Dermis microvascular lymphatic vessel endothelial cell (primary cell): ENCODE data around the gene LGR4. TPM values are rescaled to one million over a fixed set of nuclear protein-coding genes. Genes with fewer than 3 reads are reported as not detected.
"Not testable (repeated sequence)": the region's sequence is repeated elsewhere in the genome, so short reads cannot be mapped to it uniquely, and the experiment has no call there.

Source experiments
- DNase-seq, 2 donors: peaks; one replicate each; pipeline versions ENCODE4 v3.0.0 to v3.0.0-alpha.2; 2010; ENCODE audit warnings: low read depth in 2 of 2
- total RNA-seq: library from RNA; depleted of rRNA; stranded (reverse); fragments of >200 nt; gene quantifications from 2 replicates; pipeline ENCODE4 v1.2.1, GENCODE V29; 2014

LGR4 gene
- total RNA-seq, 1 donor from 2014 or later = 1.2 TPM

DNA sequence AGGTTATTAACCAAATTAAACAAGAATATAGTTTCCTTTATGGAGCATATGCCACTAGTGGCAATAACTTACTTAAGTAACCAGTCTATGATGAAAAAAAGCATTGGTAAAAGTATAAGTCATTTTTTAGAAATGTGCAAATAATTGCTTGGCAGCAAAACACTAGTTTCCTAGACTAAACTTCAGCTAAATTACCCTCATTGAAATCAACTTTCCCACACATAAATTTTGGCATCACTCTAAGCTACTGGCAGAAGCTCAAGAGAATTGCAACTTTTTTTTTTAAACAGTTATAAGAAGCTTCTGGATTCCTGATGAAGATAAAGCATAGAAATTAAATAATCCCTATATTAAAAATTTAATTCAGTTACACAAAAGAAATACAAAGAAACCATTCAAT is 122.1 kb downstream of the LGR4 start:
- peak; percentile 12 to 29 for DNase-seq

DNA sequence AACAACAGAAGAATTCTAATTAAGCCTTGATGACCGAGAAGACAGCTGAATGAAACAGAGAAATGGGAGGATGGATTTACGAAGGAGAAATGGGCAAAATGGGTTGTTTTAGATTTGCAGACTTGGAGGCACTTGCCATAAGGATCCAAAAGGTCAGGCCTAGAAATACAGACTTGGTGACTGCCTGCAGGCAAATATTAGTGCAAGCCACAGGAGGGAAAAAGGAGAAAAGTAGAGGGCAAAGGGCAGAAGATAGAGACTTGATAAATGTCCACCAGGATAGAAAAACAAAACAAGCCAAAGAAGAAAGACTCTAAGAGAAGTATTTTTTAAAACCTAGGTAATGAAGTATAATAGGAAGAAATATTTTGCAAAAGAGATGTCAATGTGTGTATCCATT is 122.7 kb downstream of the LGR4 start:
- no peak for DNase-seq

DNA sequence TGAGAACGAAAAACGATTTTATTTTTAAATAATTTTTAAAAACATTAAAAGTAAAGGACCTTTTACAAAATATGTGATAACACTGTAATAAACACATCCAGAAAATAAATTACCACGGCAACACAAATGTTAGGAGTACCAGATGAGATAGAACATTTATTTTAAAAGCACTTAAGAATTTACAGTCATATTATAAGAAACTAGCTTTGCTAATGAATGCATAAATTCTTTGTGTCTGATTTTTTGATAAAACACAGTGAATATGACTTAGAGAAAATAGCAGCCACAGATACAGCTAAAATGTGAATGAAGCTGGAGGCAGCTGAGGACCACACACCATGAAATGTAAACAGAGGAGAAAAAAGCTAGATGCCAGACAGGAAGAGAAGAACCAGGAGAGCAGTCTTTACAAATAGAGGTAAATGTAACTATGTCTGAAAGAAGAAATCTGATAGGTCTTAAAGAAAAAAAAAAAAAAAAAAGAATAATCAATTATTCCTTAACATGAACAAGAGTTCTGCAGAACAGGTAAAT is 124.2 kb downstream of the LGR4 start:
- DNase-seq = no peak

DNA sequence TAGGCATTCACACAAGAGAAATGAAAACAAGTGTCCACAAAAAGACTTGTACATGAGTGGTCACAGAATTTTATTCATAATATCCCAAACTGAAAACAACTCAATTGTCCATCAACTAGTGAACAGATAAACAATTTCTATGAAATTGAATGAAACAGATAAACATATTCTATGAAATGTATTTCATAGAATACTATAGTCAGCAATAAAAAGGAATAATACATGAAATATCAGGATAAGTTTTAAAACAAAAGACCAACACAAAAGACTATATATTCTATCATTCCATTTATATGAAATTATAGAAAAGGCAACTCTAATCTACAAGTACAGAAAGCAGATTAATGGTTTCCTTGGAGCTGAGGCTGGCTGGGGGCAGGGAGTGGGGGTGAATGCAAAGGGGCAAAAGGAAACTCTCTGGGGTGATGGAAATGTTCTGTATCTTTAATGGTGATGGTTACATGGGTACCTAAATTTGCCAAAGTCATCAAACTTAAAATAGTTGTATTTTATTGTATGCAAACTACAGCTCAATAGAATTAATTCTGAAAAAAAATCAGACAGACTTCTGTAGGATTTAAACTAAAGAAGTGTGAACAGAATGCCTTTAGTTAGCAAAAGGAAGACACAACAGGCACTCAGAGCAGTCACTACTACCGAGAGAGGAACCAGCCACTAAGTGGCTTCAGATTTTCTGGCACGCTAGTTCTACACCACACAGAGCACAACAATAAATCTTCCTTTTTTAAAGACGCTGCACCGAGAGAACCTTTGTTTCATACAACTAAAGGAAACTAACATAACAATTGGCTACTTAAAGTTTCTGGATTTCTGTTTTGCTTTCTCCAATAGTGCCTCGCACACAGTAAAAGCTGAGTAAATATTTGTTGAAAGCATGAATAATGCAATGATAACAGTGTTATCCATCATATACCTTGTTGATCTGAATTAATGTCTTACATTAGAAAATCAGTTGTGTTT is 124.9 kb downstream of the LGR4 start:
- DNase-seq = no peak

DNA sequence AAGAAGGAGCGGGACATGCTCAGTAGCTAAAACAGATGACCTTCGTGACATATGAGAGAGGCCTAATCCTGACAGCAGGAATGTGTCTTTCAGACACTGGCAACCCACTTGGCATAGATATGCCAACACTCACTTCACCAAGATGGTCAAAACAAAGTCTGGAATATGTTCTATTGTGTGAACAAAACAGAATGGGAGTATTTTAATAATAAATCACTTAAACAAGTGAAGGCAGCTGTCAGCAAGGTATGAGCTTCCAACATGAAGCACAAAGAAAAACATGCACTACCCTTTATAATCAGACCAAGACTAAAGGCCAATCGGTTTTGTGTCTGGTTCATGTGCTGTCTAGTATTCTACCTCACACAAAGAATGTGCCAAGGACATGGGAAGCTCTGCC is 132.6 kb downstream of the LGR4 start:
- peak in 1 of 2 donors; percentile 48 for DNase-seq

DNA sequence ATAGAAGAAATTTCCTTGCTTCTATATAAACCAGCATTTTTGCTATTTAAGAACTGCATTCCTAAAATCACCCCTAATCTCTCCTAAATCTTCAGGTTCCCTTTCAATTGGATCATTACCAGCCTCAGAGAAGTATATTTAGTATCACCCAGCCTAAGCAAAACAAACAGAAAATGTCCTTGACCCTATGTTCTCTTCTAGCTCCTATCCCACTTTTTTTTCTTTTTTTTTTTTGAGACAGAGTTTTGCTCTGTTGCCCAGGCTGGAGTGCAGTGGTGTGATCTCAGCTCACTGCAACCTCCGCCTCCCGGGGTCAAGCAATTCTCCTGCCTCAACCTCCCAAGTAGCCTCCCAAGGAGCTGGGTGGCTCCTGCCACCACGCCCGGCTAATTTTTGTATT is 137.8 kb downstream of the LGR4 start:
- not testable (repeated sequence) for DNase-seq

DNA sequence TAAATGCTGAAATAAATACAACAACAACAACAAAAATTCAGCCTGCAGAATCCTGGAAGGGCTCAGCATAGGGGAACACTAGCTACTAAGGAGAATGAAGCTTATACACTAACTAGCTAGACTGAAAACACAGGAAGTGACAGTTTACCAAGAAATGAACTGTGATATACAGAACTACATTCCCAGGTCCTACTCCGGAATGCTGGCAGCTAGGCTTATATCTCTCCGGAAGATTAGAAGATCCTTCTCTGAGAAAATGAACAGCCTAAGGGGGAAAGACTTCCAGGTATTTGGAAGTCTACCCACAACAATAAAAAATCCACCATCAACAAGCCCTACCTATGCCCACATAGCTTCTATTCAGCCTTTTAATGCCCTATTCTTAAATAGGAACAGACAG is 140.6 kb downstream of the LGR4 start:
- no peak for DNase-seq

DNA sequence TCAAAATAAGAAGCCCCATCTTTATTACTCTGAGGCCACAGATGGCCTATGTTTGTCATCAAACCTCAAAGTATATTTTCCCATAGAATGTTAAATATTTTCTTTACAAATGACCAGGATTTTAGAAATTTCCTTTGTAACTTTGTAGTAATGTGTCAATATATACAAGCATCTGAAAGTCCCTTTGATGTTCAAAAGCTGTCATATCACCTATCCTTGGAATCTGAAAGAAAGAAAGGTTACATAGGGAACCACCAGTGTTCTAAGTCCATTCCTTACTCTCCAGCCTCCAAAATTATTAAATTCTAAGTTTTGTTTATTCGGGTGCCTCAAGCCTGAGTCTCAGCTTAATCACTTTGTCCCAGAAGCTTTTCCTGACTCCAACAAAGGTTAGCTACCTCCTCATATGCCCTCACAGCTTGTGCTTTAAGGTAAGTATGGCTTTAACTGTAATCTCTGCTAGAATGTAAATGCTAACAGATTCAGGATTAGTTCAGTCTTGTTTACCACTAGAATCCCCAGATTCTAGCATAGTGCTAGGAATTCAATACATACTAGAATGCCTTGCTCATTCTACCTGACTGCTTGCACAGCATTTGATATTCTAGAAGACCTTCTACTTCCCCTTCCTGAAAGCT is 141.8 kb downstream of the LGR4 start:
- no peak for DNase-seq

DNA sequence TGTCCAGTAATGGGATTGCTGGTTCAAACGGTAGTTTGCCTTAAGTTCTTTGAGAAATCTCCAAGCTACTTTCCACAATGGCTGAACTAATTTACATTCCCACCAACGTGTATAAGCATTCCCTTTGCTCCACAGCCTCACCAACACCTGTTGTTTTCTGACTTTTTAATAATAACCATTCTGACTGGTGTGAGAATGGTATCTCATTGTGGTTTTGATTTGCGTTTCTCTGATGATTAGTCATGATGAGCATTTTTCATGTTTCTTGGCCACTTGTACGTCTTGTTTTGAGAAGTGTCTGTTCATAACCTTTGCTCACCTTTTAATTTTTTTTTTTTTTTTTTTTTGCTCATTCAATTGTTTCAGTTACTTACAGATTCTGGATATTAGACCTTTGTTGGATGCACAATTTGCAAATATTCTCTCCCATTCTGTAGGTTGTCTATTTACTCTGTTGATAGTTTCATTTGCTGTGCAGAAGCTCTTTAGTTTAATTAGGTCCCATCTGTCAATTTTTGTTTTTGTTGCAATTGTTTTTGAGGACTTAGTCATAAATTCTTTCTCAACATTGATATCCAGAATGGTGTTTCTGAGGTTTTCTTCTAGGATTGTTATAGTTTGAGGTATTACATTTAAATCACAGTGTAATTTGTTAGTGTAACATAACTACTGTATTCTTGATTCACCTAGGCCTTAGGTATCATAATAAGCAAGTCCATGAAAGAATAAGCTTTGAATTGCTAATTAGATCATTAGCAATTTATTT is 142.5 kb downstream of the LGR4 start:
- no peak for DNase-seq

DNA sequence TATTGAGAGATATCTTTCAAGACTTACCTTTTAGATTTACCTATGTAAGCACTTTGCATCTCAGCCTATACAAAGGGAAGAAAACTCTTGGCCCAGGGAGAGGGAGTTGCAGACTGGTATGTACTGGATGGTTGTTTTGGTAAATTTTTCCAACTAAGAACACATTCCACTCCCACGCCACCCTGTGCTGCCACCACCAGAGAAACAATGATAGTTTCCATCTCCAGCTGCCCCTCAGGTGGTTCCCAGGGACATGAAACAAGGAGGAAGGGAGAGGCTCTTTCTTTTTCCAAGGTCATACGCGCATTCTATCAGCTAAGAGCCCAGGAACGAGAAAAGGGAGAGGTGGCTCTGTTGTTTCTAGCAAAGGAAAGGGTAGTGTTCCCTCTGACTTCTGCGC is 144.0 kb downstream of the LGR4 start:
- DNase-seq = peak in 1 of 2 donors; percentile 5

DNA sequence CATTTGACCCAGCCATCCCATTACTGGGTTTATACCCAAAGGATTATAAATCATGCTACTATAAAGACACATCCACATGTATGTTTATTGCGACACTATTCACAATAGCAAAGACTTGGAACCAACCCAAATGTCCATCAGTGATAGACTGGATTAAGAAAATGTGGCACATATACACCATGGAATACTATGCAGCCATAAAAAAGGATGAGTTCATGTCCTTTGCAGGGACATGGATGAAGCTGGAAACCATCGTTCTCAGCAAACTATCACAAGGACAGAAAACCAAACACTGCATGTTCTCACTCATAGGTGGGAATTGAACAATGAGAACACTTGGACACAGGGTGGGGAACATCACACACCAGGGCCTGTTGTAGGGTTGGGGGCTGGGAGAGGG is 145.5 kb downstream of the LGR4 start:
- DNase-seq = not testable (repeated sequence)

DNA sequence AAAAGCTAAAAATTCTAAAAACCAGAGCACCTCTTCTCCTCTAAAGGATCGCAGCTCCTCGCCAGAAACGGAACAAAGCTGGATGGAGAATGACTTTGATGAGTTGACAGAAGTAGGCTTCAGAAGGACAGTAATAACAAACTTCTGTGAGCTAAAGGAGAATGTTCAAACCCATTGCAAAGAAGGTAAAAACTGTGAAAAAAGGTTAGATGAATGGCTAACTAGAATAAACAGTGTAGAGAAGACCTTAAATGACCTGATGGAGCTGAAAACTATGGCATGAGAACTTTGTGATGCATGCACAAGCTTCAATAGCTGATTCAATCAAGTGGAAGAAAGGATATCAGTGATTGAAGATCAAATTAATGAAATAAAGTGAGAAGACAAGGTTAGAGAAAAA is 150.4 kb downstream of the LGR4 start:
- not testable (repeated sequence) for DNase-seq

DNA sequence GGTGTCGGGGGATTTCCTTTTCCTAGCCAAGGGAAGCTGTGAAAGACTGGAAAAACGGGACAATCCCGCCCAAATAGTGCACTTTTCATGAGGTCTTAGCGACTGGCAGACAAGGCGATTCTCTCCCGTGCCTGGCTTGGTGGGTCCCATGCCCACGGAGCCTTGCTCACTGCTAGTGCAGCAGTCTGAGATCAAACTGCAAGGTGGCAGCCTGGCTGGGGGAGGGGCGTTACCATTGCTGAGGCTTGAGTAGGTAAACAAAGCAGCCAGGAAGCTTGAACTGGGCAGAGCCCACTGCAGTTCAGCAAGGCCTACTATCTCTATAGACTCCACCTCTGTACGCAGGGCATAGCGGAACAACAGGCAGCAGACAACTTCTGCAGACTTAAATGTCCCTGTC is 151.2 kb downstream of the LGR4 start:
- DNase-seq = not testable (repeated sequence)

DNA sequence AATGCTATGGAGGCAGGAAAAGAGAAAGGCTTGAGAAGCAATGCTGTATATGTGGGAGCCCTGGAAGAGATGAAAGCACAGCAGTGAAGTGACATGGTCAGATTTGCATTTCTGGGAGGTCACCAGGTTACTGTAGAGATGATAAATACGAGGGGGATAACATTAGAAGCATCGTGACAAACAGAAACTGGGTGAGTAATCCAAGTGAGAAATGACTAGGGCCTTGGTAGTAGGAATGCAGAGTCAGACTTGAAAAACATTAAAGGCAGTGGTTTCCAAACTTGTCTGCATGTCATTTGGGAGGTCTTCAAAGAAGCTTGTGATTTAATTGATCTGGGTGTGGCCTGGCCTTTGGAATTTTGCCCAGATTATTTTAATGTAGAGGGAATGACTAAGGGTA is 153.5 kb downstream of the LGR4 start:
- DNase-seq = no peak

DNA sequence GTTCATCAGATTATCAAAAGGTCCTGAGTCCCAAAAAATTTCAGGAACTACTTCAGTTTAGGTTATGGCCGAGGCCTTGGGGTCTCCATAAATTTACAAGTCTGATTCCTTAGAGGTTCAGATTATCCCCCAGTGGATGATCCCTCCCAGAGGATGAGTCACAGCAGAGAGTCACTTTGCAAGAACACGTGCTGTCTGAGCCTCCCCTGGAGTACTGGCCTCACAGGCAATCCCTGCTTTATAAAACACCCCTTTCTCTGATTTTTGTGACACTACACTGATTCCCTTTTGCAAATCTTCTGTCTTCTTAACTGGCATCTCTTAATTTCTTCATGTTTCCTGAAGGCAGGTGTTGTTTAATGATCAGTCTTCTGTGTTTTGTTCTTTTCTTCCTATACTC is 154.8 kb downstream of the LGR4 start:
- no peak for DNase-seq

Other genes with a start within 250 kb of the LGR4 start
- gene CCDC34, start 109.6 kb downstream of the LGR4 start, total RNA-seq = 1.8 and 2.6 TPM in 2 replicates
- 27.2 and 30.6 TPM in 2 replicates for gene LIN7C, start 34.0 kb upstream of the LGR4 start, total RNA-seq
- under 0.01 and 0.13 TPM in 2 replicates for gene BDNF, start 227.7 kb upstream of the LGR4 start, total RNA-seq